Measurements from ENCODE around the gene SPATA45.
"Not testable (repeated sequence)": the region's sequence is repeated elsewhere in the genome, so short reads cannot be mapped to it uniquely, and the experiment has no call there.

SPATA45 gene

DNA sequence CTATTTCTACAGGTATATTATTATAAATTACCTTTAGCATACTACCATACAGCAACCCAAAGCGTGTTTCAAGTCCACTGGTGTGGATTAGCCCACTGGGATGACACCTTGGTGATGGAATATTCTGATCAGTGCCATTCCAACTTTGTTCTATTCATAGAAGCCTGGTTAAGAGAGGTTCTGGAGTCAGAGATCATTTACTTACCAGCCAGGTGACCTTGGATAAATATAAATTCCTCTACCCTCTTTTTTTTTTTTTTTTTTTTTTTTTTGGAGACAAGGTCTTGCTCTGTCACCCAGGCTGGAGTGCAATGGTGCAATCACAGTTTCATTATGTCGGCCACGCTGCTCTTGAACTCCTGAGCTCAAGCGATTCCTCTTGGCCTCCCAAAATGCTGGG, at the start of gene SPATA45:
SPATA45 (minus strand) TSS at position 101 of the 400 bp plus-strand sequence. CDS start 11,500 bp downstream, outside the sequence.
- no peak for DNase-seq

DNA sequence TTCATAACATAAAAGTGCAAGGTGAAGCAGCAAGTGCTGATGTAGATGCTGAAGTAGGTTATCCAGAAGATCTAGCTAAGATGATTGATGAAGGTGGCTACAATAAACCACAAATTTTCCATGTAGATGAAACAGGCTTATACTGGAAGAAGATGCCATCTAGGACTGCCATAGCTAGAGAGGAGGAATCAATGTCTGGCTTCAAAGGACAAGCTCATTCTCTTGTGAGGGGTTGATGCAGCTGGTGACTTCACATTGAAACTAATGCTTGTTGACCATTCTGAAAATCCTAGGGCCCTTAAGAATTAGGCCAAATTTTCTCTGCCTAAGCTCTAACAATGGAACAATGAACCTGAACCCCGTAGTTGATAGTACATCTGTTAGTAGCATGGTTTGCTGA, 44.7 kb upstream of the SPATA45 start:
- no peak for DNase-seq

DNA sequence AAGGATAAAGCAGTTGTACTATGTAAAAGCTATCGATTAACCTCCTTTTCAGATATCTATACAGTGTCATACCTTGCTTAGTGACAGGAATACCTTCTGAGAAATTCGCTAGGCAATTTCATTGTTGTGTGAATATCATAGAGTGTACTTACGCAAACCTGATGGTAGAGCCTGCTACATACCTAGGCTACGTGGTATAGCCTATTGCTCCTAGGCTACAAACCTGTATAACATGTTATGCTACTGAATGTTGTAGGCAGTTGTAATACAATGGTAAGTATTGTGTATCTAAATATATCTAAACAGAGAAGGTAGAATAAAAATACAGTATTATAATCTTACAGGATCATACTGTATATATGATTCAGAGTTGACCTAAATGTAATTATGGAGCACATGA, 37.1 kb upstream of the SPATA45 start:
- no peak for DNase-seq

DNA sequence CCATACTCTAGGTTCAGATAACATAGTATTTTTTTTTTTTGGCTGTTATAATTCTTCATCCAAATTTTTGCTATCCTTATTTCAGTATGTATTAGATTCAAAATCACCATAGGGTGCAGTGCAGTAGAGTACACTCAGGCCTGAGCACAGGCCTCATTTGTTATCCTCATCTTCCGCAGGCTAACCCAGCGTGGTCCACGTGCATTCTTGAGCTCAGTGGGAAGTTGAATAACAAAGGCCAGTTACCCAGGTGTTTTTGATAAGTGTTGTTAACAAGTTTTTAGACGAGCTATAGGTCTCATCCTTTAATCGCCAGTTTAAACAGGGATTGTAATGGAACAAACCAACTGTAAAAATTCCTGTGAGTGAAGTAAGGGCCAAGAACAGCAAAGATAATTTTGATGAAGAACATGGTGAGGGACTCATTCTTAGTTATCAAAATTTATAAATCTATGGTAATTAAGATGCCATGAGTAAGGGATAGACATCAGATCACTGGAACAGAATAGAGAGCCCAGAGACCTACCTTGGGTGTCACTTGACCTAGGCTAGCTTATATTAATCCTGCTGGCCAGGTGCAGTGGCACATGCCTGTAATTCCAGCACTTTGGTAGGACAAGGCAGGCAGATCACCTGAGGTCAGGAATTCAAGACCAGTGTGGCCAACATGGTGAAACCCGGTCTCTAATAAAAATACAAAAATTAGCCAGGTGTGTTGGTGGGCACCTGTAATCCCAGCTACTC, 32.7 kb upstream of the SPATA45 start:
- no peak for DNase-seq

DNA sequence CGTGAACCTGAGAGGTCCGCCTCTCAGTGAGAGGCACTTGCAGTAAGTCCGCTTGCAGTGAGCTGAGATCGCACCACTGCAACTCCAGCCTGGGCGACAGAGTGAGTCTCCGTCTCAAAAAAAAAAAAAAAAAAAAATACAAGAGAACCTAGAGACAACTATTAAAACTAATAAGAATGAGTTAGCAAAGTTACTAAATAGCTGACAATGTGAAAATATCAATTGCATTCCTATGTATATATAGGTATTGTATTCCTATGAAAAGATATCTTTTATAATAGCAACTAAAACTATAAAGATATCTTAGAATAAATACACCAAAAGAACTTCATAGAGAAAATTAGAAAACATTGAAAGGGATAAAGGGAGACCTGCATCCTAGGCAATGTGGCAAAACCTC, 31.0 kb upstream of the SPATA45 start:
- no peak for DNase-seq

DNA sequence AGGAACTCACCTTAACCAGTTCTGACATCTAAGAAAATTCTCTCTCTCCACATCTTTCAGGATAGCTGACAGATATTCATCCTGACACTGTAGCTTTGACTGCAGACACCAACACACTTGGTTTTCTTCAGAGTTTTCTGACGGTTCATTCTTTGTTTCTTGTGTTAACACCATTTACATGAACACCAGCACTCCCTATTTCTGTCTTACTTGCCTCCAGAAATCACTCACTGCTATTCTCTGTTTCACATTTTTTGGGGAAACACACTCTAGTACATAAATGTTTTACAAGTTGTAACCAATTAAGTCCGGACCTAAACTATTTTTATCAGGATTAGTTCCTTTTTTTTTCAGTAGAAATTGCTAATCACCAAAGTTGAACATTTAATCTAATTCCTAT, 26.1 kb upstream of the SPATA45 start:
- DNase-seq: no peak

DNA sequence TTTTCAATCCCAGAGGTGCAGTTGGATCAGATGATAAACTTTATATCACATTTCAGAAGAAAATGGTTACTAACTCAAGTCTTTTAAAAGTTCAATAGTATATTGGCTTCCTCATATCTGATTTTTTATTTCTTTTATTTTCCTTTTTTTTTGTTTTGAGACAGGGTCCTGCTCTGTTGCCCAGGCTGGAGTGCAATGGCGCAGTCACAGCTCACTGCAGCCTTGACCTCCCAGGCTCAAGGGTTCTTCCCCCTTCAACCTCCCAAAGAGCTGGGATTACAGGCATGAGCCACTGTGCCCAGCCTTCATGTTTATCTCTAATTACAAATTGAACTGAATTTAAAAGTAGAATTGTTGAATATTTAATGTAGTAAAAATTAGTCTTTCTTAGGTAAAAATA, 24.5 kb upstream of the SPATA45 start:
- DNase-seq: no peak

DNA sequence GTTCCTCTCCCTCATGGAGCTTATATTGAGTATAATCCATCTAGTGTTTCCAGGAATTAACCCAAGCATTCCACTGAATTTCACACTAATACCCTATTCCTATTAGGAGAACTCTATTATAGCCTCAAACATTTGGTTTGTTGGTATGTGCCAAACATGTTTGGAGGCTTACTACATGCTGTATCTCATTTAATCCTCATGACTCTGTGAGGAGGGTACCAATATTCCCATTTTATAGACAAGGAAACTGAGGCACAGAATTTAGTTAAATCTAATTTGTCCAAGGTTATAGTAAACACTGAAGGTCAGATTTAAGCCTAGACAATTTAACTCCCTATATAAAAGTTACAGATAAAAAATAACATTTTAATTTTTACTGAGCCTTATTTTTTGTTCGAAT, 19.7 kb upstream of the SPATA45 start:
- DNase-seq: no peak

DNA sequence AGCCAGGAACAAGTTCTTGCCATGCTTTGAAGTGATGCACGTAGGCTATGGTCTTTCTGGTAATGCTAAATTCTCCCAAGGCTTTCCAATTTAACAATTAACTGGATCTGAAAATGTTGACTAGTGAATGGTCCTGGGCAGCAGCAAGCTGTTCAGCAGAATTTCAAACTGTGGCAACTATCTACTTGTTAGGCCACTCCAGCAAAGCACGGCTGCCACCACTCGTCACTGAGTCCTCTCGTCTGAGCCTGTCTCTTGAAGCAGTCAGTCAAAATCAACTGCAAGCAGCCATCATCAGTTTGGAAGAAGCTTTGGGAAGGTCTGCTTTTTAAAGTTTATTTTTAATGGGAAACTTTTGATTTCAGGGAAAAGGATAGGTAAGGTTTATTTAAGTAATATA, 16.8 kb upstream of the SPATA45 start:
- DNase-seq: no peak

DNA sequence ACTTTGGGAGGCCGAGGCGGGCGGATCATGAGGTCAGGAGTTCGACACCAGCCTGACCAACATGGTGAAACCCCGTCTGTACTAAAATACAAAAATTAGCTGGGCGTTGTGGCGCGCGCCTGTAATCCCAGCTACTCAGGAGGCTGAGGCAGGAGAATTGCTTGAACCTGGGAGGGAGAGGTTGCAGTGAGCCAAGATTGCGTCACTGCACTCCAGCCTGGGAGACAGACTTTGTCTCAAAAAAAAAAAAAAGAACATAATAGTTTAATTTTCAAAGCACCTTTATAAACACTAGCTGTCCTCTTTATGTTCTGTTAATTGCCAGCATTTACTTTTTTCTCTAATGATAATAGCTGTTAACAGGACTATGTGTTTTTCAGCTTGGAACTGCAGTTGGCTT, 15.9 kb upstream of the SPATA45 start:
- DNase-seq: not testable (repeated sequence)

DNA sequence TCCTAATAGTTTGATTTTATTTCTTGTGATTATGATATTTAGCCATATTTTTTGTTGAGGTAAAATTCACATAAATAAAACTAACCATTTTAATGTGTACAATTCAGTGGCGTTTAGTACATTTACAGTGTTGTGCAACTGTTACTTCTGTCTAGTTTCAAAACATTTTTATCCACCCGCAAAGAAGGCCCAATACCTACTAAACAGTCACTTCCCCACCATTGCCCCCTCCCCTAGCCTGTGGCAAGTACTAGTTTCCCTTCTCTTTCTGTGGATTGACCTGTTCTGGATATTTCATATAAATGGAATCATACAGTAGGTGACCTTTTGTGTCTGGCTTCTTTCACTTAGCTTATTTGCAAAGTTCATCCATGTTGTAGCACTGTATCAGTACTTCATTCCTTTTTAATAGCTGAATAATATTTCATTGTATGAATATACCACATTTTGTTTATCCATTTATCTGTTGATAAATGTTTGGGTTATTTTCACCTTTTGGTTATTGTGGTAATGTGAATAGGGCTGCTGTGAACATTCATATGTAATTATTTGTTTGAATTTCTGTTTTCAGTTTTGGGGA, 14.8 kb upstream of the SPATA45 start:
- no peak for DNase-seq

DNA sequence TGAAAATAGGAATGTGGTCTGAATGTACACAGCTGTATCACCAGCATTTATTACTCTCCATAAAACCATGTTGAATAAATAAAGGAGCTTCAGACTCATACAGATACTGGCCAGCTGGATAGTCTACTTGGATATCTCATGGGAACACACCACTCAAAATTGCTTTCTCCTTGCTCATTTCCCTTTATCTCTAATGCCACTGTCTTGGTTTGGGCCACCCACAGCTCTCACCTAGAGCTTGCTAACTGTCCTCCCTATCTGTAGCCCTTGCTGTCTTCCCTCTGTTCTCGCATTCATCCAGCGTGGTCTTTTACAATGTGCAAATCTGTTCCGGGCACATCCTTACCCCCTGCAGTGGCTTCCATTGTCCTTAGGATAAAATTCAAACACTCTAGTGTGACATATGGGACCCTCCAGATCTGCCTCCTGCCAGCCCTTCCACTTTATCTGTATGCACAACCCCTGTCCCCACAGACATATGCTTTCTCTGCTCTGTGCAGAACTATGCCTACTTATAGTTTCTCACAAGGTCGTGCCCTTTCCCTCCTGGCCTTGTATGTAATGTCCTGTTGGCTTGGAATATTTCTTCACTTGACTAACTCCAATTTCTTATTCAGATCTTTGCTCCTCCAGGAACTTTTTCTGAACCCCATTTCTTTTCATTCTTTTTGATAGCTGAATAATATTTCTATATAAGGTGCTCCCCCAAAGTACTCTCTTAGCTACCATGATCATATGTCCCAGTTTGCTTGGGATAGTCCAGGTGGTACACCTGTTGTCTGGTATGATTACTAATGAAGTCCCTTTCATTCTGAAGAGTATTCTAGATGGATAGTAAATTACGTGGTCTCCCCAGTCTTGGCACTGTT, 13.5 kb upstream of the SPATA45 start:
- DNase-seq: no peak

DNA sequence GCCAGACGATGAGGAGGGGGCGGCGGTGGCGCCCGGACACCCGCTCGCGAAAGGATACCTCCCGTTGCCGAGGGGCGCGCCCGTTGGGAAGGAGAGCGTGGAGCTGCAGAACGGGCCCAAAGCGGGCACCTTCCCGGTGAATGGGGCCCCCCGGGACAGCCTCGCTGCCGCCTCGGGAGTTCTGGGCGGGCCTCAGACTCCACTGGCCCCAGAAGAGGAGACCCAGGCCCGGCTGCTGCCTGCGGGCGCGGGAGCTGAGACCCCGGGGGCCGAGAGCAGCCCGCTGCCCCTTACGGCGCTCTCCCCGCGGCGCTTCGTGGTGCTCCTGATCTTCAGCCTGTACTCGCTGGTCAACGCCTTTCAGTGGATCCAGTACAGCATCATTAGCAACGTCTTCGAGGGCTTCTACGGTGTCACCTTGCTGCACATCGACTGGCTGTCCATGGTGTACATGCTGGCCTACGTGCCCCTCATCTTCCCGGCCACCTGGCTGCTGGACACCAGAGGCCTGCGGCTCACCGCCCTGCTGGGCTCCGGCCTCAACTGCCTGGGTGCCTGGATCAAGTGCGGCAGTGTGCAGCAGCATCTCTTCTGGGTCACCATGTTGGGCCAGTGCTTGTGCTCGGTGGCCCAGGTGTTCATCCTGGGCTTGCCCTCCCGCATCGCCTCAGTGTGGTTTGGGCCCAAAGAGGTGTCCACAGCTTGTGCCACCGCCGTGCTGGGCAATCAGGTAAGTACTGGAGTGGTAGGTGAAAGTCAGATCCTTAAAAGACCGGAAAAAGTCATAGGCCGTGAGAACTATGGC, 11.2 kb upstream of the SPATA45 start:
- DNase-seq: no peak

DNA sequence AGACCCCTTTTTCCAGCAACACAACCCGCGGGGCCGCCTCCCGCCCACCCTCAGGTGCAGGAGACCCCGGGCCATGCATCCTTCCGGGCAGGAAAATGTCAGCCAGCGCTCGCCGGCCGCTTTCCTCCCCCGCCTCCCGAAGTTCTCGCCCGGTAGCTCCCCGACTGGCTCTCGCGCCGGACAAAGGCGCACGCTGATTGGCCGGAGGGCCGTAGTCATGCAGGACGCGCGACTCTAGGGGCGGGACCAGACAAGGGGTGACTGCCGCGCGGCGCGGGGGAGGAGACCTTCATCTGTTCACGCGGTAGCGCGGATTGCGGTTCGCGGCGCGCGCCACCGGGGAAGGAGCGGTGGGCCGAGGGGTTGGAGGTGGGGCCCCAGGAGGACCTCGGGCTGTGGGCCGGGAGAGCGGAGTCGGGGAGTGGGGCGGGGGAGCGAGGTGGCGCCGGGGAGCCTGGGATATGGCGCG, 10.6 kb upstream of the SPATA45 start, which contains the start of gene FLVCR1:
FLVCR1 (plus strand) TSS at position 284 of the 469 bp plus-strand sequence; CDS start at position 462, 178 bp downstream.
- peak; percentile 95 for DNase-seq

DNA sequence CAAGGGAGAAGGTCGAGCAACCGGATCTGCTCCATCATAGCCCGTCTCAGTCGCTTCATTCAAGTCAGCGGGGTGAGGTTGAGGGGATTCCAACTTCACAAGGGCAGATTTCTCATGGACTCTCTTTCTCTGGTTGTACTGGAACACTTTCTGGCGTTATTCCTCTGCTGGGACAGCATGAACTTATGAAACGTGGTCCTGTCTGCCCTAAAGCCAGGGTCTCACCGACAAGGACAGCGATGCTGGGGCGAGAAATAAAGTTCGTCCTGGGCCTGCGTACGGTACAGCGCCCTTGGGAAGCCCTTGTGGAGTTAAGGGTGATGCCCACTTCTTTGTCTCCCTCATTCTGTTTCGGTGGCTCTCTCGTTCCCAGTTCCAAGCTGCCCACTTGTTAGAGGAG, 9.3 kb upstream of the SPATA45 start:
- DNase-seq: no peak

DNA sequence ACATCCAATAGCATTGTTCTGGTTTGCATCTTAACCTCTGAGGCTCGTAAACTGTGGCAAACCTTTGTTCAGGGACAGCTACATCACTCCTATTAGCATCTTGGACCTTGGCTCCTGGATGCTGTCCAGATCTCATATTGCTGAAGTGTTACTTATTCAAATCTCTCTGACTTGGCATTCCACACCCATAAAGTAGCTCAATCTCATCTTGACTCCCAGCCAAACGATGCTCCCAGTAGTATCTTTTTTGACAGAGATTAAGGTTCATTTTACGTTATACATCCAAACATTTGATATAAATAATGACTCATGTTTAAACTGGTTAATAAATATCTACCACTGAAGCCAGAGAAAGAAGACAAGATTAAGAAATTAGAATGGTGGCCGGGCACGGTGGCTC, 6.2 kb upstream of the SPATA45 start:
- DNase-seq: no peak

DNA sequence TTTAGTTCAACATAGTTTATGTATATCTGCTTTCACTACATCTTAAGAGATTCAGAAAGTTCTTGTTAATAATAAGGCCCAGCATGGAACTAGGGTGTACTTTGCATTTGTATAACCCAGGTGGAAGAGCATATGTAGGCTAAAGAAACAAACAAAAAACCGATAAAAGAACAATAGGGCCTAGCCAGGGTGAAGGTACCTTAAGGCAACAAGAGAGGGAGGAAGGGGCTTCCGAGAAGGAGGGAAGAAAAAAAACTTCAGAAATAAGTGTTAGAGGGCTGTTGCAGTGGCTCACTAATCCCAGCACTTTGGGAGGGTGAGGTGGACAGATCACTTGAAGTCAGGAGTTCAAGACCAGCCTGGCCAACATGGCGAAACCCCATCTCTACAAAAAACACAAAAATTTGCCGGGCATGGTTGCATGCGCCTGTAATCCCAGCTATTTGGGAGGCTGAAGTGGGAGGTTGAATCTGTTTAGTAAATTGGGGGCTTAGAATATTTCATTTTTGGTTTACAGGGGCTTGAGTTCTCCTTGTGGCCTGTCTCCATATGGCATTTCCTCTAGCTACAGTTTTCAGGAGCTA, 4.7 kb upstream of the SPATA45 start:
- DNase-seq: no peak

DNA sequence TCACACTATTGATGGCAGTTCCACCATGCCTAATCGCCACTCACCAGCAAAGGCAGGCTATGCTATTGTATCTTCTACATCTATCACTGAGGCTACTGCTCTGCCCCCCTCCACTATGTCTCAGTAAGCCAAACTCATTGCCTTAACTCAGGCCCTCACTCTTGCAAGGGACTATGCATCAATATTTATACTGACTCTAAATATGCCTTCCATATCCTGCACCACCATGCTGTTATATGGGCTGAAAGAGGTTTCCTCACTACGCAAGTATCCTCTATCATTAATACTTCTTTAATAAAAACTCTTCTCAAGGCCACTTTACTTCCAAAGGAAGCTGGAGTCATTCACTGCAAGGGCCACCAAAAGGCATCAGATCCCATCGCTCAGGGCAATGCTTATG, 2.9 kb downstream of the SPATA45 start:
- DNase-seq: not testable (repeated sequence)

DNA sequence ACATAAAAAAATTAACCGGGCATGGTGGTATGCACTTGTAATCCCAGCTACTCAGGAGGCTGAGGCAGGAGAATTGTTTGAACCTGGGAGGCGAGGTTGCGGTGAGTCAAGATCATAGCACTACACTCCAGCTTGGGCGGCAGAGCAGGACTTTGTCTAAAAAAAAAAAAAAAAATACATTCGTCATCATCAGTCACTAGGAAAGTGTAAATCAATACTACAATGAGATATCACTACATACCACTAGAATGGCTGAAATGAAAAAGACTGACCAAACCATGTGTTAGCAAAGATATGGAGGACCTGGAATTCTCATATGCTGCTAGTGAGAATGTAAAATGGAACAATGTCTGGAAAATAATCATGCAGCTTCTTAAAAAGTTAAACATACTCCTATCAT, 9.3 kb downstream of the SPATA45 start:
- no peak for DNase-seq

DNA sequence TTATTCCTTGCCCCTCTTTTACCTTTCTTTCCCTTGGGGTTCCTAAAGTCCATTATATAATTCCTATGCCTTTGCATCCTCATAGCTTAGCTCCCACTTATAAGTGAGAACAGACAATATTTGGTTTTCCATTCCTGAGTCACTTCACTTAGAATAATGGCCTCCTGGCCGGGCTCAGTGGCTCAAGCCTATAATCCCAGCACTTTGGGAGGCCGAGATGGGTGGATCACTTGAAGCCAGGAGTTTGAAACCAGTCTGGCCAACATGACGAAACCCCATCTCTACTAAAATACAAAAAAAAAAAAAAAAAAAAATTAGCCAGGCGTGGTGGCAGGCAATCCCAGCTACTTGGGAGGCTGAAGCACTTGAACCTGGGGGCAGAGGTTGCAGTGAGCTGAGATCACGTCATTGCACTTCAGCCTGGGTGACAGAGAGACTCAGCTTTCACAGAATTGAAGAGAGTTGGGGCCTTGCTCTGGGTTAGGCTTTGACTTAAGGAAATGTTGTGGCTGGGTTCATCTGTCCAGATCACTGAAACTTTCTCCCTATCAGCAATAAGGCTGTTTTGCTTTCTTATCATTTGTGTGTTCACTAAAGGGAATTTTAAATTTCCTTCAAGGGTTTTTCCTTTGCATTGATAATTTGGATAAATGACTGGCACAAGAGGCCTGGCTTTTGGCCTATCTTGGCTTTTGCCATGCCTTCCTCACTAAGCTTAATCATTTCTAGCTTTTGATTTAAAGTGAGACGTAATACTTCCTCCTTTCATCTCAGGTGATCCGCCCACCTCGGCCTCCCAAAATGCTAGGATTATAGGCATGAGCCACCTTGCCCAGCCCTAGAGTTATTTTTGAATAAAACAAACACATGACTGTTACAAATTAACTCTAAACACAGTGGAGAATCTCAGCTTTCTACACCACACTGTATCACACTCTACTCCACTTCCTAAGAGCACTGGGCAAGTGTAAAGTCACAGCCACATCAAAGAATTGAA, 13.9 kb downstream of the SPATA45 start:
- DNase-seq: not testable (repeated sequence)

DNA sequence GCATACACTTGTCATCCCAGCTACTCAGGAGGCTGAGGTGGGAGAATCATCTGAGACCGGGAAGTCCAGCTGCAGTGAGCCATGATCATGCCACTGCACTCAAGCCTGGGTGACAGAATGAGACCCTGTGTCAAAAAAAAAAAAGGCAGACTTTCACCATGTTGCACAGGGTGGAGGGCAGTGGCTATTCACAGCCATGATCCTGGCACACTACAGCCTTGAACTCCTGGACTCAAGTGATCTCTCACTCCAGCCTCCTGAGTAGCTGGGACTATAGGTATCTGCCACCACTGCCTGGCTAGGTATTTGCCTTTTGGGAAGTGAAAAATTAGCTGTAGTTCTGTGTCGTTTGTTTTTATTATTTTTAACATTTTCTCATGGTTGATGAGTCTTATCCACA, 19.1 kb downstream of the SPATA45 start:
- DNase-seq: no peak

Data from NCI-H446 treated with DMSO at 0.1 percent for 48 hours (cell line).